ENCODE data around the gene GPT2.
A peak's percentile ranks its signal among the peaks of the same experiment; 100 is the strongest.

The GPT2 gene

GRCh38 chr16:46883690-46884512 is at the start of gene GPT2:
Gene GPT2 (plus strand): TSS chr16:46884362. CDS start chr16:46884716, 354 bp downstream.
- DNase-seq (ENCODE audit: low read depth, low spot score): peak; percentile 52

DNA sequence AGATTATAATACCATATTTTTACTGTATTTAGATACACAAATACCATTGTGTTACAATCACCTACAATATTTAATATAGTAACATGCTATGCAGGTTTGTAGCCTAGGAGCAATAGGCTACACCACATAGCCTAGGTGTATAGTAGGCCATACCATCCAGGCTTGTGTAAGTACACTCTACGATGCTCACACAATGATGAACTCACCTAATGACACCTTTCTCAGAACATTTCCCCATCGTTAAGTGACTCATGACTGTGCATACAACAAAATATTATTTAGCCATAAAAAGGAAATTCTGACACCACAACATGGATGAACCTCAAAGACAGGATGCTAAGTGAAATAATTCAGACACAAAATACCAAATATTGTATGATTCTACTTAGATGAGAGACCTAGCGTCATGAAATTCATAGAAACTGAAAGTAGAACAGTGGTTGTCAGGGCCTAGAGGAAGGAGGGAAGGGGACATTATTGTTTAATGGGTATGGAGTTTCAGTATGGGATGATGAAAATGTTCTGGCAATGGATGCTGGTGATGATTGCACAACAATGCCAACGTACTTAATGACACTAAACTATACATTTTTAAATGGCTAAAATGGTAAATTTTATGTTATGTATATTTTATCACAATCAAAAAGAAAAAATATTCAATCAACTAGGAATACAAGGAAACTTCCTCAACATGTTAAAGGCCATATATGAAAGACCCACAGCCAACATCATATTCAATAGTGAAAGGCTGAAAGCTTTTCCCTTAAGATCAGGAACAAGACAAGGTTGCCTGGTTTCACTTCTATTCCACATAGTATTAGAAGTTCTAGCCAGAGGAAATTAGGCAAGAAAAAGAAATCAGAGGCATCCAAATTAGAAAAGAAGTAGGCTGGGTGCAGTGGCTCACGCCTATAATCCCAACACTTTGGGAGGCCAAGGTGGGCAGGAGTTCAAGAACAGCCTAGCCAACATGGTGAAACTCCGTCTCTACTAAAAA is 47.3 kb upstream of the GPT2 start:
- no peak for DNase-seq (ENCODE audit: low read depth, low spot score)

GRCh38 chr16:46839986-46840443 is 44.1 kb upstream of the GPT2 start:
- DNase-seq (ENCODE audit: low read depth, low spot score): no peak

DNA sequence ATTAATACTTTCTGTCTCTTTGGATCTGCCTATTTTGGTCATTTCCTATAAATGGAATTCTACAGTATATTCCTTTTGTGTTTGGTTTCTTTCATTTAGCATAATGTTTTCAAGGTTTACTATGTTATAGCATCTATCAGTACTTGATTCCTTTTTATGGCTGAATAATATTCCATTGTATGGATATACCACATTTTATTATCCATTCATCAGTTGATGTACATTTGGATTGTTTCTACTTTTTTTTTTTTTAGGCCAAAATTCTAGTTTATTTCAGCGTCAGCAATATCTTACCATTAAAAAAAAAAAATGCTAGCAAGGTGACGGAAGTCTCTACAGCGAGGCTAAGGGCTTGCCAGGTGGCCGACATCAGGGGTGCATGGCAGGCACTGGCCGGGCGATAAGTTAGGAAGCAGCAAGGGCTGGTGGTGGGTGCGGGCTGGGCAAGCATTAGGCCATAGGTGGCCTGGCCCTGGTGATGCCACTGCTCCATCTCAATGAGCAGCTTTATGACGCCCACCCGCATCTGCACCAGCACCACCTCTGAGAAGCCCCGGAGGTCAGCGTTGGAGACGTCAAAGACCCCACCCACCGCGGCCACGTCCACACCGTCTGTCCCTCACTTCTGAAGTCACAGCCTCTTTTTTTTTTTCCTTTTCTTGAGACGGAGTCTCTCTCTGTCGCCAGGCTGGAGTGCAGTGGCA is 41.8 kb upstream of the GPT2 start:
- DNase-seq (ENCODE audit: low read depth, low spot score): no peak

- DNase-seq (ENCODE audit: low read depth, low spot score): no peak
Measured at GRCh38 chr16:46843898-46844642, 40.1 kb upstream of the GPT2 start.

- DNase-seq (ENCODE audit: low read depth, low spot score): no peak
Measured at GRCh38 chr16:46844771-46845170, 39.4 kb upstream of the GPT2 start.

- no peak for DNase-seq (ENCODE audit: low read depth, low spot score)
Measured at GRCh38 chr16:46845952-46846351, 38.2 kb upstream of the GPT2 start.

GRCh38 chr16:46848768-46849764 is 35.1 kb upstream of the GPT2 start:
- DNase-seq (ENCODE audit: low read depth, low spot score): no peak

DNA sequence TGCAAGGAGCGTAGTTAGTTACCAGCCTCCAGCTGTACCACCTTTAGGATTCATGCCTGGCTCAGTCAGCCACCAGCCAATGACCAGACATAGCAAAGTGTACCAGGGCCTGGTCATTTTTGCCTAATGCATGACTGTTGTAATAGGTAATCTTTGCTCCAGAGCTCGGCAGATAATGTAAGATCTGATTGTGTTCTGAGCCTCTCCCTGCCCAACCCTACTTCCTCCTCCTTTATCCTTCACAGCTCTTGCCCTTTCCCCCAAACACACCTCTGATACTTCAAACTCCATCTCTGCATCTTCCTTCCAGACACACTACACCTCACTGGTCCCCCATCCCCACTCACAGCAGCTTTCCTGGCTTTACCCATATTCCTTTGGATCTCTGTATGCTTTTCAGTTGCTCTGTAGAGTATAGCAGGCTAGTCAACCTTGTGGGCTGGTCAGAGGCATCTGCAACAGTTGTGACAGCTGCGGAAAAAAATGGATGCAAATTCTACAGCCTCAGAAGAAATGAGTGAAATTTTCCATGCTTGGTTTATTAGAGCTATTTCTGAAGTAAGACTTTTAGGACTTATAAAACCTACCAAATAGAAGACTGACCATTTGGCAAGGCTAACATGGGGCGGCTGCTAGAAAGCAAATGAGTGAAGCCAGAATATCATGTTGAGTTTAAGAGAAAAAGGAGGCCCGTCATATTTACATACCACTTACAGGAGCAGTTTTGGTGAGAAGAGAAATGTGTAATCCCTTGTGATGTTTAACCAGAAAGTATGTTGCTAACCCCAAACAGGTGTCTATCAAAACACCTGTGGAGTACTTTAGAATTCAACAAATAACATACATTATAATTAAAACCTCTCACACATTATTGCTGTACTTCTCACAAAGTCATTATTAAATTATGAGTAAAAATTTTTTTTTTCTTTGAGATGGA is 33.3 kb upstream of the GPT2 start:
- no peak for DNase-seq (ENCODE audit: low read depth, low spot score)

DNA sequence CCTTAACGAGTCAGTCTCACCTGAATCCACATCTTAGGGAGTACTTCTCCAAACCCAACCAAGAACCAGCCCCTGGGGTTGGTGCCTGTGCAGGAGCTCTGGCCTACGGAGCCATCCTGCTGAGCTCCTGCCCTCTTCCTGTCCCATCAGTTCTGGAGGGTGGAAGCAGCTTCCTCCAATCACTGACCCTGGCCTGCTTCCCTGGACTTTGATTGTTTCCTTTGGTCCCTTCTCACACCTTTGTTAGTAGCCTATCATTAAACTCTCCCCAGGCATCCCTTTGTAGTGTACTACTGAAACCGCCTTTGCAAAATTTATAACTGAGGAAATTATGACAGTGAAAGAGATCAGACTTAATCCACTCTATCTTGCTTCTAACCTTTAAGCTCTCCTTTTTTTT is 32.0 kb upstream of the GPT2 start:
- DNase-seq (ENCODE audit: low read depth, low spot score): no peak

DNA sequence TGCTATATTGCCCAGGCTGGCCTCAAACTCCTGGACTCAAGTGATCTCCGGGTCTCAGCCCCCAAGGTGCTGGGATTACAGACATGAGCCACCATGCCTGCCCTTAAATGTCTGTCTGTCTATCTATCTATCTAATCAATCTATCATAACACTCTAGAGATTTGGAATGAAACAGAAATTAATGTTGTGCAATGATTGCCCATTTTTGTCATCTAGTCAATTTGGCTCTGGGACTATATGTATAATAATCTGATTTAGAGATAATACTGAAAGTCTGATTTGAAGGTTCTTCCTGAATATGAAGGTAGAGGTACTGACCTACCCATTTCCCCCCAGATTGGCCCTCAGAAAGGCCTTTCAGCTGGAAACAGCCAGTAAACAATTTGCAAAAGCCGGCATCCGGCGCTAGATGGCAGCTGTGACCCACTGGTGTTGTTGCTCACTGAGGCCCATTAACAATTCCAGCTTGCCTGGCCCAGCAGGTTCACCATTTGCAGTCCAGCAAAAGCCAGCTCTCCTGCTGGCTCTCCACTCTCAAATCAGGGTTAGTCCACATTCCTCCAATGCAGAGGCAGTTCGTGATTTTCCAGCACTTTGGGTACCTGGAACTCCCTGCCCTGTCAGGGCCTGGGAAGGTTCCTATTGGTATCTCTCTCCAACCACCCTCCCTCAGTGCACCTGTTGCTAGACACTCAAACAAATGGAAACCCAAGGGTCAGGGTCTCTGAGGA is 30.3 kb upstream of the GPT2 start:
- peak; percentile 20 for DNase-seq (ENCODE audit: low read depth, low spot score)

DNA sequence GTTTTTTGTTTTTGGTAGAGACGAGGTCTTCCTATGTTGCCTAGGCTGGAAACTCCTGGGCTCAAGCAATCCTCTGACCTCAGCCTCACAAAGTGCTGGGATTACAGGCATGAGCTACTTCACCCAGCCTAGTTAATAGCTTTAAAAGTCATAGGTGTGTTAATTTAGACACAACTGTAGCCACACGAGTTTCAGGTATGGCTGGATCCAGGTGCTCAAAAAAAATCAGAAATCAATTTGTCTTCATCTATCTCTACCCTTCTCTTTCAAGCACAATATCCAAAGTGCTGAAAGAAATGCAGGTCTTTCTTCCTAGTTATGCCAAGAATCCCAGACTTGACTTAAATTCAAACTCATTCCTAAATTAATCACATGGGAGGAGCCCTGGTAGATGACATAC is 29.3 kb upstream of the GPT2 start:
- no peak for DNase-seq (ENCODE audit: low read depth, low spot score)

DNA sequence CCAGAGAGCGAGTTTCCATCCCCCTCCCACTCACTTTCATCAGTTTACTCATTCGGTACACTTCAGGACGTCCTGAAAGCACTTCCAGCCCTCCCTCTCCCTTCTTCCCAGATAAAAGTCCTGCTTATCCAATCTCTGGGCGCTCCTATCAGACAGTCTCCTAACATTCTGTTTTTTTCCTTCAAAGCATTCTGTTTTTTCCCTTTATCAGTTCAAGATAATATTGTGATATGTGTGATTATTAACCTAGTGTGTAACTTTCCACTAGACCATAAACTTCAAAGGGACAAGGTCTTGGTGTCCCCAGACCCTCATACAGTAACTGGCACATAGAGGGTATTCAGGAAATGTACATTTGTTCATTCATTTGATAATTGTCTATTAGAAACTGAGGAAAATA is 28.8 kb upstream of the GPT2 start:
- no peak for DNase-seq (ENCODE audit: low read depth, low spot score)

DNA sequence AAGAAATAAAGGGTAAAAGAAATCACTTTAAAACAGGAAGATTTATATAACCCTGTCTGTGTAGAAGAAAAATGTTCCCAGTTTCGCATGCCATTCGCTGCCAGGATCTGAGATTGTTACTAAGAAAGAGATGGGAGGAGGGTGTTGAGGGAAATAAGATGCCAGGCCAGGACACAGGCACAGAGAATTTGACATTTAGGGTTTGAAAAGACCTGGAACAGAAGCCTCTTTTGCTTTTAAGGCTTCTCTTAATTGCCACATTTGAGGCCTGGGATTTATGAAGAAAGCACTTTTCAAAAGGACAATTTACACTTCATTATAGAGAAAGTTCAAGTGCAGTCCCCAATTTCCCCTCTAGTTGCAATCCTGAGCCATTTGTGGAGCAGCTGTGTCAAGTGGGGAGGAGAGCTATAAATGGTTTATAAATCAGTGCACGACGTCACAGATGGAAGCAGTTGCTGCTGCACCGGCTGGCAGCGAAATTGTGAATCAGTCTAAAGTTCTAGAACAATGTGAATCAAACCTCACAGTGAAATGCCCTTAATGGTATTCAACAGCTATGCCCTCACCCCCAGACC is 26.7 kb upstream of the GPT2 start:
- no peak for DNase-seq (ENCODE audit: low read depth, low spot score)

GRCh38 chr16:46858151-46858550 is 26.0 kb upstream of the GPT2 start:
- DNase-seq (ENCODE audit: low read depth, low spot score): no peak

- no peak for DNase-seq (ENCODE audit: low read depth, low spot score)
Measured at GRCh38 chr16:46859719-46860152, 24.4 kb upstream of the GPT2 start.
